Measurements from ENCODE around the gene FKBP11. TPM values are rescaled to one million over a fixed set of nuclear protein-coding genes. Genes with fewer than 3 reads are reported as not detected.

FKBP11 gene
- total and polyA plus RNA-seq, 2 experiments from 2014 or later, result 17.4 to 158 TPM

- TF ChIP-seq EZH2phosphoT487 (IDR thresholded peaks at IDR 0.05; ENCODE audit: insufficient read depth, low read depth), result no peak
- TF ChIP-seq EZH2 (IDR thresholded peaks at IDR 0.05; ENCODE audit: insufficient read depth, poor library complexity, severe bottlenecking), result no peak
- in situ Hi-C loops (cut with MboI), result no loop called here
Measured at GRCh38 chr12:48965298-48965838, 40.1 kb upstream of the FKBP11 start.

GRCh38 chr12:48961801-48962200 is 36.5 kb upstream of the FKBP11 start:
- in situ Hi-C loops (cut with MboI), result no loop called here

More at GRCh38 chr12:48965298-48965838, 40.1 kb upstream of the FKBP11 start:
- Histone ChIP-seq H3F3A (ENCODE audit: insufficient read depth) (peaks cover 5% of the 10 kb centered on the region; the same call in 1 of the 2 replicates), H3K27ac (no peak overlapping the region), H3K9me3 (ENCODE audit: low read depth) (no peaks in the 10 kb centered on the region), H3K9me2 (ENCODE audit: insufficient read depth) (no peaks in the 10 kb centered on the region), H3K4me2 (ENCODE audit: unreplicated experiment) (no peak overlapping the region), H3K27me3 (replicated peaks; ENCODE audit: insufficient read depth) (peaks cover 4% of the 10 kb centered on the region; the same call in 1 of the 2 replicates), H4K20me1 (ENCODE audit: insufficient read depth) (no peaks in the 10 kb centered on the region), H3K36me3 (ENCODE audit: low read depth) (no peaks in the 10 kb centered on the region), H2AFZ (no peak overlapping the region), H3K4me1 (ENCODE audit: insufficient read depth) (peaks cover 8% of the 10 kb centered on the region; the same call in 1 of the 2 replicates), H3K9ac (no peak overlapping the region), H3K4me3 (no peak overlapping the region), H3K79me2 (ENCODE audit: insufficient read depth) (no peaks in the 10 kb centered on the region)
- DNase-seq, result peak; percentile 49

GRCh38 chr12:48961331-48961730 is 36.0 kb upstream of the FKBP11 start:
- Histone ChIP-seq H2AFZ (no peak overlapping the region), H3K4me2 (ENCODE audit: unreplicated experiment) (no peak overlapping the region)

More at GRCh38 chr12:48961801-48962200, 36.5 kb upstream of the FKBP11 start:
- Histone ChIP-seq H3K27me3 (replicated peaks; ENCODE audit: insufficient read depth) (no peaks in the 10 kb centered on the region; the same call in 1 of the 2 replicates), H2AFZ (no peak overlapping the region), H4K20me1 (ENCODE audit: insufficient read depth) (no peaks in the 10 kb centered on the region), H3K36me3 (ENCODE audit: low read depth) (no peaks in the 10 kb centered on the region), H3K4me1 (ENCODE audit: insufficient read depth) (peaks cover 8% of the 10 kb centered on the region; the same call in 1 of the 2 replicates), H3K79me2 (ENCODE audit: insufficient read depth) (peaks cover 5% of the 10 kb centered on the region), H3K9me3 (ENCODE audit: low read depth) (no peaks in the 10 kb centered on the region), H3F3A (ENCODE audit: insufficient read depth) (peaks cover 10% of the 10 kb centered on the region; the same call in 1 of the 2 replicates), H3K4me2 (ENCODE audit: unreplicated experiment) (no peak overlapping the region), H3K9me2 (ENCODE audit: insufficient read depth) (no peaks in the 10 kb centered on the region), H3K27ac (no peak overlapping the region), H3K4me3 (no peak overlapping the region), H3K9ac (no peak overlapping the region)
- TF ChIP-seq EZH2phosphoT487 (IDR thresholded peaks at IDR 0.05; ENCODE audit: insufficient read depth, low read depth) (no peak), EZH2 (IDR thresholded peaks at IDR 0.05; ENCODE audit: insufficient read depth, poor library complexity, severe bottlenecking) (no peak)
- DNase-seq, result peak; percentile 48

GRCh38 chr12:48960834-48961233 is 35.5 kb upstream of the FKBP11 start:
- WGBS, 2 experiments (ENCODE audit: low coverage in 1 of 2, low lambda C conversion rate in 2 of 2, missing lambda C conversion rate in 2 of 2), result 49 to 50% methylated on average over 3 of the region's 3 CpGs
- no peaks in the 10 kb centered on the region for H3K9me2 ChIP-seq (ENCODE audit: insufficient read depth)
- no peak overlapping the region for H3K4me2 ChIP-seq (ENCODE audit: unreplicated experiment)
- no peak for DNase-seq
- no peak overlapping the region for H2AFZ ChIP-seq
- H3K27ac ChIP-seq, result no peak overlapping the region
- H3K36me3 ChIP-seq (ENCODE audit: low read depth), result no peaks in the 10 kb centered on the region
- TF ChIP-seq EZH2 (IDR thresholded peaks at IDR 0.05; ENCODE audit: insufficient read depth, poor library complexity, severe bottlenecking), result no peak
- no peak for TF ChIP-seq EZH2phosphoT487 (IDR thresholded peaks at IDR 0.05; ENCODE audit: insufficient read depth, low read depth)
- H3K79me2 ChIP-seq (ENCODE audit: insufficient read depth), result peaks cover 15% of the 10 kb centered on the region
- H3K9ac ChIP-seq, result no peak overlapping the region
- in situ Hi-C loops (cut with MboI), result no loop called here
- no peak overlapping the region for H3K4me3 ChIP-seq
- H3K27me3 ChIP-seq (replicated peaks; ENCODE audit: insufficient read depth), result no peaks in the 10 kb centered on the region; the same call in 1 of the 2 replicates
- H3K4me1 ChIP-seq (ENCODE audit: insufficient read depth), result peaks cover 10% of the 10 kb centered on the region
- H4K20me1 ChIP-seq (ENCODE audit: insufficient read depth), result peaks cover 4% of the 10 kb centered on the region; the same call in 1 of the 2 replicates
- H3F3A ChIP-seq (ENCODE audit: insufficient read depth), result peaks cover 10% of the 10 kb centered on the region; the same call in 1 of the 2 replicates
- H3K9me3 ChIP-seq (ENCODE audit: low read depth), result no peaks in the 10 kb centered on the region

More at GRCh38 chr12:48961331-48961730, 36.0 kb upstream of the FKBP11 start:
- no peak overlapping the region for H3K27ac ChIP-seq
- H3K79me2 ChIP-seq (ENCODE audit: insufficient read depth), result peaks cover 10% of the 10 kb centered on the region
- H3K4me1 ChIP-seq (ENCODE audit: insufficient read depth), result peaks cover 8% of the 10 kb centered on the region; the same call in 1 of the 2 replicates
- TF ChIP-seq EZH2phosphoT487 (IDR thresholded peaks at IDR 0.05; ENCODE audit: insufficient read depth, low read depth), result no peak
- no peak for TF ChIP-seq EZH2 (IDR thresholded peaks at IDR 0.05; ENCODE audit: insufficient read depth, poor library complexity, severe bottlenecking)
- H3K9me3 ChIP-seq (ENCODE audit: low read depth), result no peaks in the 10 kb centered on the region
- in situ Hi-C loops (cut with MboI), result no loop called here
- no peaks in the 10 kb centered on the region; the same call in 1 of the 2 replicates for H3K27me3 ChIP-seq (replicated peaks; ENCODE audit: insufficient read depth)
- no peaks in the 10 kb centered on the region for H4K20me1 ChIP-seq (ENCODE audit: insufficient read depth)
- H3K4me3 ChIP-seq, result no peak overlapping the region
- DNase-seq, result peak; percentile 12
- 34 to 42% methylated on average over 4 of the region's 4 CpGs for WGBS, 2 experiments (ENCODE audit: low coverage in 1 of 2, low lambda C conversion rate in 2 of 2, missing lambda C conversion rate in 2 of 2)
- H3K9ac ChIP-seq, result no peak overlapping the region
- H3K36me3 ChIP-seq (ENCODE audit: low read depth), result no peaks in the 10 kb centered on the region
- peaks cover 10% of the 10 kb centered on the region; the same call in 1 of the 2 replicates for H3F3A ChIP-seq (ENCODE audit: insufficient read depth)
- no peaks in the 10 kb centered on the region for H3K9me2 ChIP-seq (ENCODE audit: insufficient read depth)
